ENCODE results near the gene NRCAM.

- TF ChIP-seq CTCF (IDR thresholded peaks at IDR 0.05; ENCODE audit: insufficient read depth, low read depth, low read length) (no peak), EZH2 (IDR thresholded peaks at IDR 0.05; ENCODE audit: insufficient read depth, low read length) (no peak)
These were observed 134.2 kb downstream of the NRCAM start for GRCh38 chr7:108322046-108322445.
